ENCODE data around the gene PRRT1. TPM values are rescaled to one million over a fixed set of nuclear protein-coding genes. Genes with fewer than 3 reads are reported as not detected.

The PRRT1 gene
- total RNA-seq, 6 donors from 2014 or later: 0.69 to 6.3 (median 0.98) TPM; not detected in 1

DNA sequence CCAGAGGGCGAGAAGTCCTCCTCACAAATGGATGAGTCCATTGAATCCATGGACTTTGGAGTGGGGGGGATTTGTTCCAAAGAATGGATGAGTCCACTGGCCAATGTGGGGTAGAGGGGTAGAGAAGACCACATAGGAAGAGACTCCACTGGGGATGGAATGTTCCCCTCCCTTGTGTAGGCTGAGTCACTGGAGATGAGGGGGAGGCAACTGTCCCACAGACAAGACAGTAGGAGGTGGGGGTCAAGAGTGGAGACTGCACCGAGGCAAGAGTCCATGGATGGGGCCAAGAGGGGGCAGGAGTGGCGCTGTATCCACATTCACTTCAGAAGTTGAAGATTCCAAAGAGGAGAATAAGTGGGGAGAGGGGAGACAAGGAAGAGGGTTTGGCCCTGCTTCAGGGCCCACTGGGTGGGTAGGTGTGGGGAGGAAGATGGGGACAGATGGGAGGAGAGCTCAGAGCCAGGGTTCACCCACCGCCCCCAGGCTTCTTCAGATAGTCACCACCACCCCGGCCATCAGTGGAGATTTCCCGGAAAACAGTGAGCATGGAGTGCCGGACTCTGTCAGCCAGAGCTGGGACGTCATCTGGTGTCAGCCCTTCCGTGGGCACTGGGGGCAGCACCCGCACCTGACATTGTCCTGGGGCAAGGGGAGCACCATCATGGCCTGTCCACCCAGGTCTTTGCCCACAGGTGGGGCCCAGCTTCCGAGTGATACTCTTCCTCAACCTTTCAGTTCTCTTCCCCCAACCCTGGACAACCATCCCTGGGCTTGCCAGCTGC is 17.3 kb upstream of the PRRT1 start:
- ATAC-seq (ENCODE audit: low FRiP score in 2 of 2) (peak in 1 of 2 donors; percentile 20), DNase-seq (no peak)
- TF ChIP-seq POLR2A (IDR thresholded peaks at IDR 0.05): no peak
- H3K4me3 ChIP-seq: no peak overlapping the region
- no peaks in the 10 kb centered on the region for H3K27me3 ChIP-seq
- H3K27ac ChIP-seq: peak overlapping the region in 1 of 4 donors; percentile 13
- H3K36me3 ChIP-seq: peaks cover 0 to 48% (median 32%) of the 10 kb centered on the region in 4 donors
- H3K4me1 ChIP-seq: peaks cover 0 to 18% (median 8%) of the 10 kb centered on the region in 4 donors
- no peaks in the 10 kb centered on the region for H3K9me3 ChIP-seq
- 89% methylated on average over 8 to 11 of the region's 11 CpGs for WGBS, 2 donors

DNA sequence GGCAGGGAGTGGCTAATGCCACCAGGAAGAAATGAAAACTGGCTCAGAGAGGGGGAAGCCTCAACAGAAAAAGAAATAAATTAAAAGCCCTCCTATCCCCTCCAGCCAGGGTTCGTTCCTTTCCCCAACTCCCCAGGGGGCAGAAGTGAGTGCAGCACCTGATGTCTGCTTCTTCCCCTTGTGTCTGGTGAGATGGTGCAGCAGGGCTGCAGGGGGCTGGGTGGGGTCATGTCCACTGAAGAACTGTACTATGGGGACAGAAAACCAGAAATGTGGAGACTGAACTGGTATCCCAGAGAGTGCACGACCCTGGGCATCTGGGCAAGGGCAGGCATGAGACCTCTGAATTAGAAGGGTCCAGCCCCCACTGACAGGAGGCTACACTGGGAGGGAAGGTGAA is 16.6 kb upstream of the PRRT1 start:
- peaks cover 0 to 11% (median 7%) of the 10 kb centered on the region in 4 donors for H3K4me1 ChIP-seq
- no peak for ATAC-seq (ENCODE audit: low FRiP score in 2 of 2)
- no peaks in the 10 kb centered on the region for H3K27me3 ChIP-seq
- H3K9me3 ChIP-seq: no peaks in the 10 kb centered on the region
- peak overlapping the region in 1 of 4 donors; percentile 7 for H3K27ac ChIP-seq
- DNase-seq: no peak
- no peak overlapping the region for H3K4me3 ChIP-seq
- H3K36me3 ChIP-seq: peaks cover 0 to 48% (median 32%) of the 10 kb centered on the region in 4 donors
- WGBS, 2 donors: 77 to 87% methylated on average over 2 of the region's 2 CpGs
- TF ChIP-seq POLR2A (IDR thresholded peaks at IDR 0.05) (no peak), POLR2AphosphoS5 (IDR thresholded peaks at IDR 0.05) (no peak), EP300 (IDR thresholded peaks at IDR 0.05) (no peak)
- TF ChIP-seq, protein P1, sequence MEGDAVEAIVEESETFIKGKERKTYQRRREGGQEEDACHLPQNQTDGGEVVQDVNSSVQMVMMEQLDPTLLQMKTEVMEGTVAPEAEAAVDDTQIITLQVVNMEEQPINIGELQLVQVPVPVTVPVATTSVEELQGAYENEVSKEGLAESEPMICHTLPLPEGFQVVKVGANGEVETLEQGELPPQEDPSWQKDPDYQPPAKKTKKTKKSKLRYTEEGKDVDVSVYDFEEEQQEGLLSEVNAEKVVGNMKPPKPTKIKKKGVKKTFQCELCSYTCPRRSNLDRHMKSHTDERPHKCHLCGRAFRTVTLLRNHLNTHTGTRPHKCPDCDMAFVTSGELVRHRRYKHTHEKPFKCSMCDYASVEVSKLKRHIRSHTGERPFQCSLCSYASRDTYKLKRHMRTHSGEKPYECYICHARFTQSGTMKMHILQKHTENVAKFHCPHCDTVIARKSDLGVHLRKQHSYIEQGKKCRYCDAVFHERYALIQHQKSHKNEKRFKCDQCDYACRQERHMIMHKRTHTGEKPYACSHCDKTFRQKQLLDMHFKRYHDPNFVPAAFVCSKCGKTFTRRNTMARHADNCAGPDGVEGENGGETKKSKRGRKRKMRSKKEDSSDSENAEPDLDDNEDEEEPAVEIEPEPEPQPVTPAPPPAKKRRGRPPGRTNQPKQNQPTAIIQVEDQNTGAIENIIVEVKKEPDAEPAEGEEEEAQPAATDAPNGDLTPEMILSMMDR (IDR thresholded peaks at IDR 0.05): no peak

DNA sequence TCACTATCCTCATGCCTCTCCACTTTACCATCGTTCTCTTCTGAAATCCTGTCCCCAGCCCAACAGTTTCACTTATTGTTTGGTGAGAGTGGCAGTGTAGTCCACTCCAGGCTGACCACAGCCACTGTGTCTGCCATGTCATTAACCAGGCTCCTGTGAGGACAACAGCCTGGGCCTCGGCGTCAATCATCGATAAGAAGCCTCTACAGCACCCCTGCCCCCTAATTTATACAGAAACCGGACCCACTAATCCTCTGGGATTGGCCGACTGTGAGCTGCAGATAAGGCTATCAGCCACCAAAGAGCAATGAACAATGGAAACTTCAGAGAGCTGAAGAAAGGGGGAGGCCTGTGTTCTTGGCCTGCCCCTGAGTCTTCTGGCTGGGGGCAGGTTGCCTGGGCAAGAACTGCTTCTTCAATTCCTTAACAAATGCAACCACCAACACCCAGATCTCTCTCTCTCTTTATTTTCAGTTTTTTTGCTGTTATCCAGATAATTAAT is 16.1 kb upstream of the PRRT1 start:
- 68 to 70% methylated on average over 3 to 6 of the region's 6 CpGs for WGBS, 2 donors
- Histone ChIP-seq H3K4me3 (no peak overlapping the region), H3K4me1 (peaks cover 2 to 6% (median 6%) of the 10 kb centered on the region in 4 donors), H3K36me3 (peaks cover 0 to 48% (median 32%) of the 10 kb centered on the region in 4 donors), H3K27ac (peak overlapping the region in 1 of 4 donors; percentile 7), H3K27me3 (no peaks in the 10 kb centered on the region), H3K9me3 (no peaks in the 10 kb centered on the region)
- no peak for ATAC-seq (ENCODE audit: low FRiP score in 2 of 2)
- TF ChIP-seq, protein P1 (IDR thresholded peaks at IDR 0.05): no peak
- TF ChIP-seq POLR2A (IDR thresholded peaks at IDR 0.05) (no peak), POLR2AphosphoS5 (IDR thresholded peaks at IDR 0.05) (no peak), EP300 (IDR thresholded peaks at IDR 0.05) (no peak)
- no peak for DNase-seq

DNA sequence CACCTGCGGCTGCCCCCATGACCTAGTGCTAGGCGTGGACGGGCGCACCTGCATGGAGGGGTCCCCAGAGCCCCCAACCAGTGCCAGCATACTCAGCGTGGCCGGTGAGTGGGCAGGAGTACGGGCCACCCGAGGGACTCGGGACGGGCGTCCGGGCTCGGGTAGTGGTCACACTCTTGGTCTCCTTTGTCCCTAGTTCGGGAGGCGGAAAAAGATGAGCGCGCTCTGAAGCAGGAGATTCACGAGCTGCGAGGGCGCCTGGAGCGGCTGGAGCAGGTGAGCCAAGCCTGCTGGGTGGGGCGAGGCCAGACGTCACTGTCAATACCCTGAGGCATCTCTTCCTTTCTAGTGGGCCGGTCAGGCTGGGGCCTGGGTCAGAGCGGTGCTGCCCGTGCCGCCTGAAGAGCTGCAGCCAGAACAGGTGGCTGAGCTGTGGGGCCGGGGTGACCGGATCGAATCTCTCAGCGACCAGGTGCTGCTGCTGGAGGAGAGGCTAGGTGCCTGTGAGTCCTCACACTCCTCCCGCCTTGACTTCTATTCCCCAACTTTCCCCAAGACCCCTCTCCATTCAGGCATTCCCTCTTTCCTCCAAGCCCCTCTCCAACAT is 15.5 kb upstream of the PRRT1 start:
- TF ChIP-seq, protein P1 (IDR thresholded peaks at IDR 0.05): no peak
- TF ChIP-seq EP300 (IDR thresholded peaks at IDR 0.05) (no peak), POLR2AphosphoS5 (IDR thresholded peaks at IDR 0.05) (no peak), POLR2A (IDR thresholded peaks at IDR 0.05) (no peak)
- H3K27ac ChIP-seq: peak overlapping the region in 1 of 4 donors; percentile 7
- DNase-seq: peak in 1 of 2 donors; percentile 79
- WGBS, 2 donors: 92 to 95% methylated on average over 24 to 32 of the region's 32 CpGs
- no peak overlapping the region for H3K4me3 ChIP-seq
- peaks cover 0 to 6% (median 5%) of the 10 kb centered on the region in 4 donors for H3K4me1 ChIP-seq
- H3K36me3 ChIP-seq: peaks cover 0 to 48% (median 33%) of the 10 kb centered on the region in 4 donors
- H3K9me3 ChIP-seq: no peaks in the 10 kb centered on the region
- ATAC-seq (ENCODE audit: low FRiP score in 2 of 2): no peak
- H3K27me3 ChIP-seq: no peaks in the 10 kb centered on the region

DNA sequence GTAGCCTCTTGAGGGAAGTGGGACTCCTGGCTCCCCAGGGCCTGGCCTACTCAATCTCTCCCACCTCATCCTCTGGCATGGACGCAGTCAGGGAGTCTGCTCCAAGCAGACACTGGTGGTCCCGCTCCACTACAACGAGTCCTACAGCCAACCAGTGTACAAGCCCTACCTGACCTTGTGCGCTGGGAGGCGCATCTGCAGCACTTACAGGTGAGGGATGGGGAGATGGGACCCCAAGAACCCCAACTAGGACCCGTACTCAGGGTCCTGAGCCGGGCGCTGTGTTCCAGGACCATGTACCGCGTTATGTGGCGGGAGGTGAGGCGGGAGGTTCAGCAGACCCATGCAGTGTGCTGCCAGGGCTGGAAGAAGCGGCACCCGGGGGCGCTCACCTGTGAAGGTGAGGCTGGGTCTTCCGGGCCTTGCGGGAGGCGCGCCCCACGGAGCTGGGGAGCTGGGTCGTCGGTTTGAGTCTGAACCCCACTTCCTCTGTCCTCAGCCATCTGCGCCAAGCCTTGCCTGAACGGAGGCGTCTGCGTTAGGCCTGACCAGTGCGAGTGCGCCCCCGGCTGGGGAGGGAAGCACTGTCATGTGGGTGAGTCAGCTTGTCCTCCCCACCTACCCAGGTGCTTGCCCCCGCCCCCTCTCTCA is 14.8 kb upstream of the PRRT1 start:
- no peaks in the 10 kb centered on the region for H3K9me3 ChIP-seq
- ATAC-seq (ENCODE audit: low FRiP score in 2 of 2) (peak in 1 of 2 donors; percentile 11), DNase-seq (peak in 1 of 2 donors; percentile 75)
- no peak overlapping the region for H3K4me3 ChIP-seq
- H3K27ac ChIP-seq: peak overlapping the region in 1 of 4 donors; percentile 27
- WGBS, 2 donors: 87 to 92% methylated on average over 14 to 29 of the region's 30 CpGs
- peaks cover 0 to 48% (median 35%) of the 10 kb centered on the region in 4 donors for H3K36me3 ChIP-seq
- peaks cover 0 to 6% (median 5%) of the 10 kb centered on the region in 4 donors for H3K4me1 ChIP-seq
- H3K27me3 ChIP-seq: no peaks in the 10 kb centered on the region
- TF ChIP-seq, protein P1 (IDR thresholded peaks at IDR 0.05): no peak
- TF ChIP-seq POLR2A (IDR thresholded peaks at IDR 0.05) (no peak), POLR2AphosphoS5 (IDR thresholded peaks at IDR 0.05) (no peak), EP300 (IDR thresholded peaks at IDR 0.05) (no peak)

Measured in upper lobe of left lung (tissue), 6 donors.